Tibial artery (tissue), 4 donors: Measurements from ENCODE around the gene VWA1.
"Not testable (repeated sequence)": the region's sequence is repeated elsewhere in the genome, so short reads cannot be mapped to it uniquely, and the experiment has no call there.

Experiments used
- DNase-seq, 2 donors: peaks; one replicate each; pipeline ENCODE4 v3.0.0-alpha.2; 2019
- H3K27ac ChIP-seq, 2 donors: fragments of 200-600 bp; sonication (generic) in 1 of 2; 1 replicate in 1 of 2; 2 replicates in 1 of 2; pipeline ENCODE4 v1.5.1; 2018 to 2019; ENCODE audit warnings: mild to moderate bottlenecking in 1 of 2
- H3K27me3 ChIP-seq, 2 donors: fragments of 200-600 bp; sonication (generic) in 1 of 2; one replicate each; pipeline versions ENCODE4 v1.5.1 to v1.6.0; 2016 to 2019
- H3K36me3 ChIP-seq, 3 donors: fragments of 200-600 bp; sonication (generic) in 2 of 3; one replicate each; pipeline ENCODE4 v1.5.1; 2016 to 2019; ENCODE audit warnings: mild to moderate bottlenecking in 2 of 3
- H3K4me1 ChIP-seq, 4 donors: fragments of 200-600 bp; sonication (generic) in 2 of 4; 1 replicate in 3 of 4; 2 replicates in 1 of 4; pipeline ENCODE4 v1.5.1; 2016 to 2019
- H3K4me3 ChIP-seq, 2 donors: fragments of 200-600 bp; sonication (generic) in 1 of 2; 1 replicate in 1 of 2; 2 replicates in 1 of 2; pipeline ENCODE4 v1.5.1; 2018 to 2019; ENCODE audit warnings: mild to moderate bottlenecking in 2 of 2
- H3K9me3 ChIP-seq, 3 donors: fragments of 200-600 bp; sonication (generic) in 1 of 3; one replicate each; pipeline ENCODE4 v1.5.1; 2016 to 2019
- intact Hi-C: fragments of 100-400 bp; cut with DNase I; formaldehyde crosslinking; loops from one replicate; pipeline ENCODE4 v1.15.0; 2023; ENCODE audit warnings: low total_unique reads
- TF ChIP-seq, protein P1 (sequence below), 2 experiments: fragments of 200-600 bp in 1 of 2; fragments of 450-650 bp in 1 of 2; IDR thresholded peaks; one replicate each; pipeline ENCODE4 v1.5.1; 2017 to 2019; ENCODE audit warnings: antibody characterized with exemption in 2 of 2, mild to moderate bottlenecking in 1 of 2, moderate library complexity in 1 of 2

Gene VWA1

GRCh38 chr1:1406101-1406820 is 29.2 kb upstream of the VWA1 start:
- Histone ChIP-seq H3K4me1 (peaks cover 0 to 39% (median 29%) of the 10 kb centered on the region in 4 donors), H3K36me3 (peaks cover 38 to 45% (median 42%) of the 10 kb centered on the region in 3 donors), H3K4me3 (peak overlapping the region; percentile 84 to 98), H3K27ac (peak overlapping the region; percentile 81 to 91), H3K9me3 (no peaks in the 10 kb centered on the region), H3K27me3 (no peaks in the 10 kb centered on the region)
- intact Hi-C loops, result no loop called here
- TF ChIP-seq, protein P1, sequence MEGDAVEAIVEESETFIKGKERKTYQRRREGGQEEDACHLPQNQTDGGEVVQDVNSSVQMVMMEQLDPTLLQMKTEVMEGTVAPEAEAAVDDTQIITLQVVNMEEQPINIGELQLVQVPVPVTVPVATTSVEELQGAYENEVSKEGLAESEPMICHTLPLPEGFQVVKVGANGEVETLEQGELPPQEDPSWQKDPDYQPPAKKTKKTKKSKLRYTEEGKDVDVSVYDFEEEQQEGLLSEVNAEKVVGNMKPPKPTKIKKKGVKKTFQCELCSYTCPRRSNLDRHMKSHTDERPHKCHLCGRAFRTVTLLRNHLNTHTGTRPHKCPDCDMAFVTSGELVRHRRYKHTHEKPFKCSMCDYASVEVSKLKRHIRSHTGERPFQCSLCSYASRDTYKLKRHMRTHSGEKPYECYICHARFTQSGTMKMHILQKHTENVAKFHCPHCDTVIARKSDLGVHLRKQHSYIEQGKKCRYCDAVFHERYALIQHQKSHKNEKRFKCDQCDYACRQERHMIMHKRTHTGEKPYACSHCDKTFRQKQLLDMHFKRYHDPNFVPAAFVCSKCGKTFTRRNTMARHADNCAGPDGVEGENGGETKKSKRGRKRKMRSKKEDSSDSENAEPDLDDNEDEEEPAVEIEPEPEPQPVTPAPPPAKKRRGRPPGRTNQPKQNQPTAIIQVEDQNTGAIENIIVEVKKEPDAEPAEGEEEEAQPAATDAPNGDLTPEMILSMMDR (IDR thresholded peaks at IDR 0.05), result no peak
- peak in 1 of 2 donors; percentile 63 for DNase-seq

DNA sequence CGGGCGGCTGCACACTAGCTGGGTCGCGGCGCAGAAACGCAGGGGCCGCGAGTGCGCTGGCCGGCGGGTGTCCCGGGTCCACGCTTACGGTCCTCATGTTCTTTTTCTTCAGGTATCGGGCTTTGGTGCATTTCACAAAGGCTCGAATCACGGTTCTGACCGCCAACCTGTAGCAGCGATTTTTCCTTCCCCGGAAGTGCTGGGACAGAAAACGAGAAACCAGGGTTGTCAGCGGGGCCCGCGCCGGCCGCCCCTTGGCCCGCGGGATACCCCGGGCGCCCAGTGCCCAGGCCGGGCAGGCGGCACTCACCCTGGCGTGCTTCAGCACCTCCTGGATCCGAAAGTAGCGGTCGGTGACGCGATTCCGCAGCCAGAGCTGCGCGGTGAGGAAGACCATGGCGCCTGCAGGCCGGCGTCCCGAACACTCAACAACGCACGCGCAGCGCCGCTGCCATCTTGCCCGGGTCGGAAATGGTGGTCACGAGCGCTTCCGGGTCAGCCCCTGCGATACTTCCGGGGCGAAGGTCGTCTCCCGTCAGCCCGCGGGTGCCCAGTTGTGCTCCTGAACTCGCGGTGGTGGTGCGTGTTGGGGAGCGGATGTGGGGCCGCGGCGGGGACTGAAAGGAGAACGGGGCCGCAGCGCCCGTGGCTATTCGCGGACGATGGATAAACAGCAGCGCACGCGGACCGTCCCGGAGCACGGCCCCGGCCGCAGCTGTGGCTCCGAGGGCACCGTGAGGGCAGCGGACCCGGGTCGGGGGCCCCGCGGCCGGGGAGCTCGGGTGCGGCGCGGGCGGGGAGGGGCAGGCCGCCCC is 28.5 kb upstream of the VWA1 start, which contains the start of gene MRPL20:
Gene MRPL20, minus strand, starts transcription at position 473 of the 815 bp plus-strand sequence. Its CDS starts 76 bp downstream, at position 397.
- peaks cover 0 to 39% (median 29%) of the 10 kb centered on the region in 4 donors for H3K4me1 ChIP-seq
- H3K36me3 ChIP-seq, result peaks cover 30 to 37% (median 34%) of the 10 kb centered on the region in 3 donors
- H3K4me3 ChIP-seq, result peak within 1 kb of the TSS; percentile 84 to 98
- intact Hi-C loops, result no loop called here
- DNase-seq, result peak; percentile 94 to 96
- TF ChIP-seq, protein P1 (IDR thresholded peaks at IDR 0.05), result no peak
- no peaks in the 10 kb centered on the region for H3K27me3 ChIP-seq
- no peaks in the 10 kb centered on the region for H3K9me3 ChIP-seq
- peak within 1 kb of the TSS; percentile 81 to 91 for H3K27ac ChIP-seq

- peak in 1 of 2 donors; percentile 63 for DNase-seq
- H3K27ac ChIP-seq, result peak overlapping the region; percentile 81 to 91
- TF ChIP-seq, protein P1 (IDR thresholded peaks at IDR 0.05), result no peak
- peaks cover 0 to 39% (median 29%) of the 10 kb centered on the region in 4 donors for H3K4me1 ChIP-seq
- no peaks in the 10 kb centered on the region for H3K27me3 ChIP-seq
- peaks cover 23 to 30% (median 28%) of the 10 kb centered on the region in 3 donors for H3K36me3 ChIP-seq
- peak overlapping the region; percentile 84 to 98 for H3K4me3 ChIP-seq
- H3K9me3 ChIP-seq, result no peaks in the 10 kb centered on the region
- intact Hi-C loops, result no loop called here
Measured at GRCh38 chr1:1407636-1408318, 27.7 kb upstream of the VWA1 start.

- H3K4me3 ChIP-seq, H3K36me3 ChIP-seq, H3K9me3 ChIP-seq, H3K27me3 ChIP-seq, H3K27ac ChIP-seq, DNase-seq, intact Hi-C loops: not testable (repeated sequence)
- peaks cover 0 to 33% (median 28%) of the 10 kb centered on the region in 4 donors for H3K4me1 ChIP-seq
Measured at GRCh38 chr1:1410238-1410637, 25.3 kb upstream of the VWA1 start.

- intact Hi-C loops, result no loop called here
- no peaks in the 10 kb centered on the region for H3K9me3 ChIP-seq
- no peak overlapping the region for H3K27ac ChIP-seq
- no peak for DNase-seq
- no peak overlapping the region for H3K4me3 ChIP-seq
- H3K27me3 ChIP-seq, result no peaks in the 10 kb centered on the region
- peaks cover 0 to 19% (median 15%) of the 10 kb centered on the region in 4 donors for H3K4me1 ChIP-seq
- TF ChIP-seq, protein P1 (IDR thresholded peaks at IDR 0.05), result no peak
- H3K36me3 ChIP-seq, result no peaks in the 10 kb centered on the region
Measured at GRCh38 chr1:1411626-1412025, 23.9 kb upstream of the VWA1 start.

DNA sequence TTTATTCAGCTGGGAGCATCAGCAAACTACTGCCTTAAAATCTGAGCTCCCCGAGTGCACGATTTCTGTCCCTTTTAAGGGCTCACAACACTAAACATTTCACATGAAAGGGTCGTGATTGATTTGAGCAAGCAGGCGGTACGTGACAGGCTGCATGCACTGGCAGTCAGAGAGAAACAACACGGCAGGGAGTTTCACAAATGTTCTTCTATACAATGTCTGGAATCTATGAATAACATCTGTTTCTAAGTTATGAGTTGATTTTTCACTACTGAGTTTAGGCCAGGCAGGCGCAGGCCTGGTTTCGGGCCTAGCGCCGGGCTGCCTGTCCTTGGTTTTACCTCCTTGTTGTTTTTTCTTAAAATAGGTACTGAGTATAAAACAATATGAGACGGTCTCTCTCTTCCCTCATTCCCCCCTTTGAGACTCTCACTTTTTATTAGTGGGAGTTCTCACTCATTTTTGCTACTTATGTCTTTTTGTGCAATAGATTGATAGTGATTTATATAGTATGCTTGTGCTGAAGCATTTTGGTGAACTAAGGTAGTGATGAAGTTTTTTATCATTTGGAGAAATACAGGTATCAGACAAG is 23.1 kb upstream of the VWA1 start:
- DNase-seq, H3K36me3 ChIP-seq, intact Hi-C loops: not testable (repeated sequence)

More for the DNA sequence above, 23.1 kb upstream of the VWA1 start:
- not testable (repeated sequence) for H3K27me3 ChIP-seq, H3K9me3 ChIP-seq, H3K27ac ChIP-seq, H3K4me3 ChIP-seq
- H3K4me1 ChIP-seq, result peaks cover 0 to 17% (median 15%) of the 10 kb centered on the region in 4 donors
